Osteocyte (in vitro differentiated cells): Measurements from ENCODE around the gene IMMP2L. TPM values are rescaled to one million over a fixed set of nuclear protein-coding genes. Genes with fewer than 3 reads are reported as not detected.

ENCODE experiments used
- DNase-seq: peaks from one replicate; pipeline ENCODE4 v3.0.0; 2021; ENCODE audit warnings: mixed read lengths; ENCODE audit not compliant: unreplicated experiment; ENCODE audit errors: extremely low spot score
- H3K27ac Mint-ChIP-seq: one replicate; pipeline ENCODE4 v1.8.0; 2021; ENCODE audit warnings: mild to moderate bottlenecking, mixed read lengths; ENCODE audit not compliant: unreplicated experiment
- H3K27me3 Mint-ChIP-seq: one replicate; pipeline ENCODE4 v1.8.0; 2021; ENCODE audit warnings: mixed read lengths; ENCODE audit not compliant: unreplicated experiment
- H3K36me3 Mint-ChIP-seq: one replicate; pipeline ENCODE4 v1.8.0; 2021; ENCODE audit warnings: mixed read lengths; ENCODE audit not compliant: unreplicated experiment
- H3K4me1 Mint-ChIP-seq: one replicate; pipeline ENCODE4 v1.8.0; 2021; ENCODE audit warnings: mixed read lengths; ENCODE audit not compliant: unreplicated experiment
- H3K4me3 Mint-ChIP-seq: one replicate; pipeline ENCODE4 v1.8.0; 2021; ENCODE audit warnings: mild to moderate bottlenecking, moderate library complexity, mixed read lengths; ENCODE audit not compliant: unreplicated experiment
- H3K9me3 Mint-ChIP-seq: one replicate; pipeline ENCODE4 v1.8.0; 2021; ENCODE audit warnings: mixed read lengths; ENCODE audit not compliant: unreplicated experiment
- total RNA-seq: library from RNA; stranded (reverse); gene quantifications from 2 replicates; pipeline ENCODE4 v1.2.1, GENCODE V29; 2021
- TF ChIP-seq, protein P1 (sequence below): fragments of 200-600 bp; sonication (generic); IDR thresholded peaks from 2 replicates; pipeline ENCODE4 v1.5.0; 2021; ENCODE audit warnings: antibody characterized with exemption, mild to moderate bottlenecking, moderate library complexity

Gene IMMP2L
- total RNA-seq, 1 donor from 2014 or later, result 15.6 TPM

DNA sequence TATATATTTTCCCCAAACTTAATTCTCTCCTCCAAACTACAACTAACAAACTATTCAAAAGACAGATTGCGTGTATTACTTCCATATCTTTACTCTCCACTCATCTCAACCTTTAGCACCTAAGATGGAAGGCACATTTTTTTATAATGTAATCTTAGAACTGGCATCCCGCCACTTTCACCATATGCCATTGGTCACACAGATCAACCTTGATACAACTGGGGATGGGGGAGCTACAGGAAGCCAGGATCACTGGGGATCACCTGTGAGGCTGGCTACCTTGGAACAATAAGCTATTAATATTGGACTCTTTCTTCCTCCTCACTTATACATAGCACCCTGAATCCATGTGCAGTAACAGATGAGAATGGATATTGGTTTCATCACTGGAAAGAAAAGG is 941.0 kb downstream of the IMMP2L start:
- no peaks in the 10 kb centered on the region for H3K4me1 Mint-ChIP-seq
- no peak overlapping the region for H3K4me3 Mint-ChIP-seq
- H3K9me3 Mint-ChIP-seq, result no peaks in the 10 kb centered on the region
- peaks cover 2% of the 10 kb centered on the region for H3K27me3 Mint-ChIP-seq
- H3K27ac Mint-ChIP-seq, result no peak overlapping the region
- TF ChIP-seq, protein P1, sequence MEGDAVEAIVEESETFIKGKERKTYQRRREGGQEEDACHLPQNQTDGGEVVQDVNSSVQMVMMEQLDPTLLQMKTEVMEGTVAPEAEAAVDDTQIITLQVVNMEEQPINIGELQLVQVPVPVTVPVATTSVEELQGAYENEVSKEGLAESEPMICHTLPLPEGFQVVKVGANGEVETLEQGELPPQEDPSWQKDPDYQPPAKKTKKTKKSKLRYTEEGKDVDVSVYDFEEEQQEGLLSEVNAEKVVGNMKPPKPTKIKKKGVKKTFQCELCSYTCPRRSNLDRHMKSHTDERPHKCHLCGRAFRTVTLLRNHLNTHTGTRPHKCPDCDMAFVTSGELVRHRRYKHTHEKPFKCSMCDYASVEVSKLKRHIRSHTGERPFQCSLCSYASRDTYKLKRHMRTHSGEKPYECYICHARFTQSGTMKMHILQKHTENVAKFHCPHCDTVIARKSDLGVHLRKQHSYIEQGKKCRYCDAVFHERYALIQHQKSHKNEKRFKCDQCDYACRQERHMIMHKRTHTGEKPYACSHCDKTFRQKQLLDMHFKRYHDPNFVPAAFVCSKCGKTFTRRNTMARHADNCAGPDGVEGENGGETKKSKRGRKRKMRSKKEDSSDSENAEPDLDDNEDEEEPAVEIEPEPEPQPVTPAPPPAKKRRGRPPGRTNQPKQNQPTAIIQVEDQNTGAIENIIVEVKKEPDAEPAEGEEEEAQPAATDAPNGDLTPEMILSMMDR, result no peak
- no peaks in the 10 kb centered on the region for H3K36me3 Mint-ChIP-seq
- DNase-seq, result no peak

DNA sequence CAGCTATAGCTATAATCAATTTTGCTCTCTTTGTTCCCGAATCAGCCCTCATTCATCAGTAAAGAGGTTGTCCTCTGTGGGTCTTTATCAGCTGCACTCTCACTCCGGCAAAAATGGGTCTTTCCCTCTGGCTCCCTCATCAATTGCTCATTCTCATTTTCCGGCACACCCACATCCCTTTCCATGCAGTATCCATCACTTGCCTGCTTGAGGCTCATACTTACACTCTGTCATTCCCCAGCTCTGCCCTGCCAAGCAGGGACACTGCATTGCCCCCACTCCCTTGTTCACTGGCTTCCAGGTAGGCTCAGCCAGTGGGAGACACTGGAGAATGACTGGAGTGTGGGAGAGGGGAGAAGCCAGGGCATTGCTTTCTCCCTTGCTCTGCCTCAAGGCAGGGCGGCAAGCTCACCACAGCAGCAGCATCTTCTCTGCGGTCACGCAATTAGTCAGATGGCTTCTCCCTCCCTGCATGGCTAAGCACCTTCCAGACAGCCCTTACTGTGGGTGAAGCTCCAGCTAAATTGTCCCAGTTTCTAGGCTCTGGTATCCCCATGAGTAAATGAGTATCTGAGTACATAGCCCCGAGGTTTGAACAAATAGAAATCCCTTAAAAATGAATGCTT is 942.1 kb downstream of the IMMP2L start:
- Mint-ChIP-seq H3K4me3 (no peak overlapping the region), H3K9me3 (peaks cover 5% of the 10 kb centered on the region), H3K36me3 (no peaks in the 10 kb centered on the region), H3K4me1 (no peaks in the 10 kb centered on the region), H3K27me3 (peaks cover 2% of the 10 kb centered on the region), H3K27ac (no peak overlapping the region)
- TF ChIP-seq, protein P1, result no peak
- DNase-seq, result no peak
